ENCODE measurements around the gene STT3A.

STT3A gene

GRCh38 chr11:125637840-125638239 is 45.2 kb downstream of the STT3A start:
- 89% methylated on average over 1 of the region's 3 CpGs for WGBS (ENCODE audit: insufficient coverage)
- DNase-seq: no peak
- peaks cover 14 to 83% (median 40%) of the 10 kb centered on the region in 4 experiments for H3K36me3 ChIP-seq (ENCODE audit: control insufficient read depth in 4 of 4, insufficient read depth in 4 of 4, low read length in 3 of 4)
- H3K4me1 ChIP-seq (ENCODE audit: control extremely low read depth in 1 of 4, control insufficient read depth in 4 of 4, insufficient read depth in 4 of 4, low read length in 3 of 4): no peaks in the 10 kb centered on the region
- CTCF ChIA-PET: no interaction called here
- no peaks in the 10 kb centered on the region for H3K27me3 ChIP-seq (replicated peaks in 2 of 5; ENCODE audit: control insufficient read depth in 4 of 5, insufficient read depth in 5 of 5, low read length in 4 of 5)
- no peak overlapping the region for H3K27ac ChIP-seq (ENCODE audit: insufficient read depth in 1 of 2, low read depth in 1 of 2, low read length in 2 of 2, poor library complexity in 1 of 2, severe bottlenecking in 2 of 2)
- no peaks in the 10 kb centered on the region for H3K9me3 ChIP-seq (ENCODE audit: control extremely low read depth in 1 of 5, control insufficient read depth in 4 of 5, insufficient read depth in 2 of 5, low read depth in 1 of 5, low read length in 4 of 5)
- POLR2A ChIA-PET: no interaction called here
- H3K4me3 ChIP-seq (ENCODE audit: control insufficient read depth in 1 of 7, extremely low read depth in 1 of 7, insufficient read depth in 4 of 7, low read depth in 2 of 7, low read length in 6 of 7): no peak overlapping the region

- WGBS (ENCODE audit: insufficient coverage): 100% methylated on average over 1 of the region's 1 CpG
- DNase-seq: no peak
- ChIA-PET POLR2A (no interaction called here), CTCF (no interaction called here)
- no peak overlapping the region for H3K27ac ChIP-seq (ENCODE audit: insufficient read depth in 1 of 2, low read depth in 1 of 2, low read length in 2 of 2, poor library complexity in 1 of 2, severe bottlenecking in 2 of 2)
- H3K9me3 ChIP-seq (ENCODE audit: control extremely low read depth in 1 of 5, control insufficient read depth in 4 of 5, insufficient read depth in 2 of 5, low read depth in 1 of 5, low read length in 4 of 5): no peaks in the 10 kb centered on the region
- no peaks in the 10 kb centered on the region for H3K4me1 ChIP-seq (ENCODE audit: control extremely low read depth in 1 of 4, control insufficient read depth in 4 of 4, insufficient read depth in 4 of 4, low read length in 3 of 4)
- H3K27me3 ChIP-seq (replicated peaks in 2 of 5; ENCODE audit: control insufficient read depth in 4 of 5, insufficient read depth in 5 of 5, low read length in 4 of 5): no peaks in the 10 kb centered on the region
- H3K36me3 ChIP-seq (ENCODE audit: control insufficient read depth in 4 of 4, insufficient read depth in 4 of 4, low read length in 3 of 4): peaks cover 12 to 80% (median 38%) of the 10 kb centered on the region in 4 experiments
- H3K4me3 ChIP-seq (ENCODE audit: control insufficient read depth in 1 of 7, extremely low read depth in 1 of 7, insufficient read depth in 4 of 7, low read depth in 2 of 7, low read length in 6 of 7): no peak overlapping the region
These were observed 45.7 kb downstream of the STT3A start for GRCh38 chr11:125638315-125638714.

GRCh38 chr11:125645871-125646270 is 53.2 kb downstream of the STT3A start:
- no peaks in the 10 kb centered on the region for H3K4me1 ChIP-seq (ENCODE audit: control extremely low read depth in 1 of 4, control insufficient read depth in 4 of 4, insufficient read depth in 4 of 4, low read length in 3 of 4)
- WGBS (ENCODE audit: insufficient coverage): no CpG with 5 or more reads among the region's 3 CpGs
- DNase-seq: no peak
- ChIA-PET POLR2A (no interaction called here), CTCF (no interaction called here)
- no peaks in the 10 kb centered on the region for H3K9me3 ChIP-seq (ENCODE audit: control extremely low read depth in 1 of 5, control insufficient read depth in 4 of 5, insufficient read depth in 2 of 5, low read depth in 1 of 5, low read length in 4 of 5)
- peaks cover 6 to 73% (median 21%) of the 10 kb centered on the region in 4 experiments for H3K36me3 ChIP-seq (ENCODE audit: control insufficient read depth in 4 of 4, insufficient read depth in 4 of 4, low read length in 3 of 4)
- no peak overlapping the region for H3K4me3 ChIP-seq (ENCODE audit: control insufficient read depth in 1 of 7, extremely low read depth in 1 of 7, insufficient read depth in 4 of 7, low read depth in 2 of 7, low read length in 6 of 7)
- no peaks in the 10 kb centered on the region for H3K27me3 ChIP-seq (replicated peaks in 2 of 5; ENCODE audit: control insufficient read depth in 4 of 5, insufficient read depth in 5 of 5, low read length in 4 of 5)
- H3K27ac ChIP-seq (ENCODE audit: insufficient read depth in 1 of 2, low read depth in 1 of 2, low read length in 2 of 2, poor library complexity in 1 of 2, severe bottlenecking in 2 of 2): no peak overlapping the region

GRCh38 chr11:125649465-125650166 is 57.0 kb downstream of the STT3A start:
- ChIA-PET POLR2A (interaction anchor here (0.6 kb wide), 1 partner anchor 11 kb away, joined by 4 read pairs; no protein-coding TSS in a partner anchor), CTCF (interaction anchor here (0.6 kb wide), 2 partner anchors 177 to 311 kb away, joined by 3 read pairs; no protein-coding TSS in a partner anchor)
- DNase-seq: no peak

GRCh38 chr11:125662689-125663088 is 70.0 kb downstream of the STT3A start:
- Histone ChIP-seq H3K27ac (ENCODE audit: insufficient read depth in 1 of 2, low read depth in 1 of 2, low read length in 2 of 2, poor library complexity in 1 of 2, severe bottlenecking in 2 of 2) (no peak overlapping the region), H3K4me3 (ENCODE audit: control insufficient read depth in 1 of 7, extremely low read depth in 1 of 7, insufficient read depth in 4 of 7, low read depth in 2 of 7, low read length in 6 of 7) (no peak overlapping the region), H3K4me1 (ENCODE audit: control extremely low read depth in 1 of 4, control insufficient read depth in 4 of 4, insufficient read depth in 4 of 4, low read length in 3 of 4) (no peaks in the 10 kb centered on the region), H3K9me3 (ENCODE audit: control extremely low read depth in 1 of 5, control insufficient read depth in 4 of 5, insufficient read depth in 2 of 5, low read depth in 1 of 5, low read length in 4 of 5) (peaks cover 0 to 26% (median 6%) of the 10 kb centered on the region in 5 experiments), H3K27me3 (replicated peaks in 2 of 5; ENCODE audit: control insufficient read depth in 4 of 5, insufficient read depth in 5 of 5, low read length in 4 of 5) (no peaks in the 10 kb centered on the region), H3K36me3 (ENCODE audit: control insufficient read depth in 4 of 4, insufficient read depth in 4 of 4, low read length in 3 of 4) (peaks cover 12 to 46% (median 27%) of the 10 kb centered on the region in 4 experiments)
- no peak for DNase-seq
- no CpG with 5 or more reads among the region's 2 CpGs for WGBS (ENCODE audit: insufficient coverage)
- ChIA-PET POLR2A (no interaction called here), CTCF (no interaction called here)

More at GRCh38 chr11:125649465-125650166, 57.0 kb downstream of the STT3A start:
- Histone ChIP-seq H3K36me3 (ENCODE audit: control insufficient read depth in 4 of 4, insufficient read depth in 4 of 4, low read length in 3 of 4) (peaks cover 5 to 67% (median 20%) of the 10 kb centered on the region in 4 experiments), H3K4me3 (ENCODE audit: control insufficient read depth in 1 of 7, extremely low read depth in 1 of 7, insufficient read depth in 4 of 7, low read depth in 2 of 7, low read length in 6 of 7) (no peak overlapping the region), H3K9me3 (ENCODE audit: control extremely low read depth in 1 of 5, control insufficient read depth in 4 of 5, insufficient read depth in 2 of 5, low read depth in 1 of 5, low read length in 4 of 5) (no peaks in the 10 kb centered on the region), H3K4me1 (ENCODE audit: control extremely low read depth in 1 of 4, control insufficient read depth in 4 of 4, insufficient read depth in 4 of 4, low read length in 3 of 4) (no peaks in the 10 kb centered on the region), H3K27me3 (replicated peaks in 2 of 5; ENCODE audit: control insufficient read depth in 4 of 5, insufficient read depth in 5 of 5, low read length in 4 of 5) (no peaks in the 10 kb centered on the region), H3K27ac (ENCODE audit: insufficient read depth in 1 of 2, low read depth in 1 of 2, low read length in 2 of 2, poor library complexity in 1 of 2, severe bottlenecking in 2 of 2) (no peak overlapping the region)
- 100% methylated on average over 2 of the region's 6 CpGs for WGBS (ENCODE audit: insufficient coverage)

- ChIA-PET POLR2A (no interaction called here), CTCF (no interaction called here)
- no peaks in the 10 kb centered on the region for H3K27me3 ChIP-seq (replicated peaks in 2 of 5; ENCODE audit: control insufficient read depth in 4 of 5, insufficient read depth in 5 of 5, low read length in 4 of 5)
- peaks cover 0 to 26% (median 6%) of the 10 kb centered on the region in 5 experiments for H3K9me3 ChIP-seq (ENCODE audit: control extremely low read depth in 1 of 5, control insufficient read depth in 4 of 5, insufficient read depth in 2 of 5, low read depth in 1 of 5, low read length in 4 of 5)
- peaks cover 12 to 40% (median 25%) of the 10 kb centered on the region in 4 experiments for H3K36me3 ChIP-seq (ENCODE audit: control insufficient read depth in 4 of 4, insufficient read depth in 4 of 4, low read length in 3 of 4)
- H3K4me1 ChIP-seq (ENCODE audit: control extremely low read depth in 1 of 4, control insufficient read depth in 4 of 4, insufficient read depth in 4 of 4, low read length in 3 of 4): no peaks in the 10 kb centered on the region
- no peak overlapping the region for H3K27ac ChIP-seq (ENCODE audit: insufficient read depth in 1 of 2, low read depth in 1 of 2, low read length in 2 of 2, poor library complexity in 1 of 2, severe bottlenecking in 2 of 2)
- no peak overlapping the region for H3K4me3 ChIP-seq (ENCODE audit: control insufficient read depth in 1 of 7, extremely low read depth in 1 of 7, insufficient read depth in 4 of 7, low read depth in 2 of 7, low read length in 6 of 7)
- no CpG with 5 or more reads among the region's 3 CpGs for WGBS (ENCODE audit: insufficient coverage)
- DNase-seq: peak in 2 of 3 donors; percentile 1 to 17
These were observed 71.3 kb downstream of the STT3A start for GRCh38 chr11:125663910-125664309.

GRCh38 chr11:125667151-125667550 is 74.5 kb downstream of the STT3A start:
- CTCF ChIA-PET: no interaction called here
- 100% methylated on average over 1 of the region's 2 CpGs for WGBS (ENCODE audit: insufficient coverage)
- Histone ChIP-seq H3K36me3 (ENCODE audit: control insufficient read depth in 4 of 4, insufficient read depth in 4 of 4, low read length in 3 of 4) (peaks cover 10 to 36% (median 25%) of the 10 kb centered on the region in 4 experiments), H3K4me3 (ENCODE audit: control insufficient read depth in 1 of 7, extremely low read depth in 1 of 7, insufficient read depth in 4 of 7, low read depth in 2 of 7, low read length in 6 of 7) (no peak overlapping the region), H3K27me3 (replicated peaks in 2 of 5; ENCODE audit: control insufficient read depth in 4 of 5, insufficient read depth in 5 of 5, low read length in 4 of 5) (no peaks in the 10 kb centered on the region), H3K27ac (ENCODE audit: insufficient read depth in 1 of 2, low read depth in 1 of 2, low read length in 2 of 2, poor library complexity in 1 of 2, severe bottlenecking in 2 of 2) (no peak overlapping the region), H3K4me1 (ENCODE audit: control extremely low read depth in 1 of 4, control insufficient read depth in 4 of 4, insufficient read depth in 4 of 4, low read length in 3 of 4) (no peaks in the 10 kb centered on the region), H3K9me3 (ENCODE audit: control extremely low read depth in 1 of 5, control insufficient read depth in 4 of 5, insufficient read depth in 2 of 5, low read depth in 1 of 5, low read length in 4 of 5) (peaks cover 0 to 26% (median 6%) of the 10 kb centered on the region in 5 experiments)
- POLR2A ChIA-PET: no interaction called here
- no peak for DNase-seq
